BLaER1 treated with 17β-estradiol and CSF1 and Interleukin-3, amounts not matched to agents 10 nM and 100 nM (cell line): Measurements from ENCODE around the gene NUBP2.

Source experiments
- H3K27ac ChIP-seq, 11 experiments: shearing (Covaris generic); formaldehyde crosslinking; 2 replicates each; pipeline ENCODE4 v1.8.1; 2022
- H3K27me3 ChIP-seq, 11 experiments: shearing (Covaris generic); formaldehyde crosslinking; 2 replicates each; pipeline ENCODE4 v1.8.1; 2022
- H3K36me3 ChIP-seq, 11 experiments: shearing (Covaris generic); formaldehyde crosslinking; 2 replicates each; pipeline ENCODE4 v1.8.1; 2022
- H3K4me1 ChIP-seq, 10 experiments: shearing (Covaris generic); formaldehyde crosslinking; 2 replicates each; pipeline ENCODE4 v1.8.1; 2022
- H3K4me2 ChIP-seq, 11 experiments: shearing (Covaris generic); formaldehyde crosslinking; 2 replicates each; pipeline ENCODE4 v1.8.1; 2022
- H3K4me3 ChIP-seq, 10 experiments: shearing (Covaris generic); formaldehyde crosslinking; 2 replicates each; pipeline ENCODE4 v1.8.1; 2022
- H3K9ac ChIP-seq, 11 experiments: shearing (Covaris generic); formaldehyde crosslinking; 2 replicates each; pipeline ENCODE4 v1.8.1; 2022
- H3K9me3 ChIP-seq, 11 experiments: shearing (Covaris generic); formaldehyde crosslinking; replicated peaks in 1 of 11; 2 replicates each; pipeline ENCODE4 v1.8.1; 2022
- H4K20me1 ChIP-seq, 11 experiments: shearing (Covaris generic); formaldehyde crosslinking; 2 replicates each; pipeline ENCODE4 v1.8.1; 2022
- Cebpa-rat ChIP-seq, 11 experiments: shearing (Covaris generic); IDR thresholded peaks; 2 replicates each; pipeline ENCODE4 v1.8.1; 2022

NUBP2 gene

GRCh38 chr16:1784977-1785845 lies 2.5 kb downstream of the NUBP2 start:
- no peaks in the 10 kb centered on the region for H3K27me3 ChIP-seq
- no peak for TF ChIP-seq Cebpa-rat (IDR thresholded peaks at IDR 0.05)
- no peak overlapping the region for H3K27ac ChIP-seq
- peaks cover 56 to 71% (median 62%) of the 10 kb centered on the region in 11 experiments for H3K36me3 ChIP-seq
- H3K4me2 ChIP-seq: peak overlapping the region in 1 of 11 experiments; percentile 3; a peak in 3 of 22 replicates
- peaks cover 36 to 93% (median 86%) of the 10 kb centered on the region in 11 experiments; a peak in 21 of 22 replicates for H4K20me1 ChIP-seq
- H3K4me3 ChIP-seq: no peak overlapping the region
- H3K4me1 ChIP-seq: peaks cover 21 to 31% (median 23%) of the 10 kb centered on the region in 10 experiments
- no peaks in the 10 kb centered on the region for H3K9me3 ChIP-seq
- H3K9ac ChIP-seq: peak overlapping the region in 7 of 11 experiments; percentile 5 to 89 (median 17); a peak in 4 of 22 replicates

GRCh38 chr16:1785846-1786170 lies 3.0 kb downstream of the NUBP2 start:
- peaks cover 17 to 26% (median 20%) of the 10 kb centered on the region in 10 experiments for H3K4me1 ChIP-seq
- H3K4me3 ChIP-seq: no peak overlapping the region
- peak overlapping the region in 3 of 11 experiments; percentile 5 to 18 (median 9); a peak in 2 of 22 replicates for H3K9ac ChIP-seq
- H4K20me1 ChIP-seq: peaks cover 30 to 93% (median 86%) of the 10 kb centered on the region in 11 experiments; a peak in 21 of 22 replicates
- H3K27me3 ChIP-seq: no peaks in the 10 kb centered on the region
- H3K9me3 ChIP-seq: no peaks in the 10 kb centered on the region
- no peak overlapping the region for H3K27ac ChIP-seq
- TF ChIP-seq Cebpa-rat (IDR thresholded peaks at IDR 0.05): no peak
- no peak overlapping the region; a peak in 1 of 22 replicates for H3K4me2 ChIP-seq
- H3K36me3 ChIP-seq: peaks cover 53 to 71% (median 63%) of the 10 kb centered on the region in 11 experiments

- peaks cover 11 to 19% (median 14%) of the 10 kb centered on the region in 10 experiments for H3K4me1 ChIP-seq
- peaks cover 50 to 73% (median 66%) of the 10 kb centered on the region in 11 experiments for H3K36me3 ChIP-seq
These were observed 3.7 kb downstream of the NUBP2 start for GRCh38 chr16:1786242-1787055.

GRCh38 chr16:1787056-1787321 lies 4.2 kb downstream of the NUBP2 start:
- Histone ChIP-seq H3K4me2 (no peak overlapping the region), H3K9ac (no peak overlapping the region), H3K36me3 (peaks cover 50 to 78% (median 72%) of the 10 kb centered on the region in 11 experiments), H3K27me3 (no peaks in the 10 kb centered on the region), H3K4me3 (no peak overlapping the region), H3K27ac (no peak overlapping the region), H3K4me1 (peaks cover 9 to 16% (median 11%) of the 10 kb centered on the region in 10 experiments), H3K9me3 (no peaks in the 10 kb centered on the region), H4K20me1 (peaks cover 20 to 93% (median 78%) of the 10 kb centered on the region in 11 experiments; a peak in 21 of 22 replicates)
- TF ChIP-seq Cebpa-rat (IDR thresholded peaks at IDR 0.05): no peak

More at GRCh38 chr16:1786242-1787055, 3.7 kb downstream of the NUBP2 start:
- Histone ChIP-seq H3K9ac (peak overlapping the region in 1 of 11 experiments; percentile 9; a peak in 1 of 22 replicates), H3K9me3 (no peaks in the 10 kb centered on the region), H3K27me3 (no peaks in the 10 kb centered on the region), H3K4me3 (no peak overlapping the region), H3K27ac (no peak overlapping the region), H4K20me1 (peaks cover 24 to 93% (median 83%) of the 10 kb centered on the region in 11 experiments; a peak in 21 of 22 replicates), H3K4me2 (no peak overlapping the region)
- no peak for TF ChIP-seq Cebpa-rat (IDR thresholded peaks at IDR 0.05)

GRCh38 chr16:1787322-1788094 lies 4.7 kb downstream of the NUBP2 start:
- Histone ChIP-seq H3K4me1 (peaks cover 9 to 16% (median 11%) of the 10 kb centered on the region in 10 experiments), H3K36me3 (peaks cover 50 to 83% (median 75%) of the 10 kb centered on the region in 11 experiments), H3K9ac (no peak overlapping the region), H3K4me3 (no peak overlapping the region), H3K27ac (no peak overlapping the region), H3K4me2 (no peak overlapping the region), H3K27me3 (no peaks in the 10 kb centered on the region), H4K20me1 (peaks cover 20 to 96% (median 81%) of the 10 kb centered on the region in 11 experiments; a peak in 21 of 22 replicates), H3K9me3 (no peaks in the 10 kb centered on the region)
- TF ChIP-seq Cebpa-rat (IDR thresholded peaks at IDR 0.05): no peak

- Histone ChIP-seq H3K9ac (no peak overlapping the region), H3K4me3 (no peak overlapping the region), H3K27me3 (no peaks in the 10 kb centered on the region), H4K20me1 (peaks cover 20 to 100% (median 81%) of the 10 kb centered on the region in 11 experiments; a peak in 21 of 22 replicates), H3K9me3 (no peaks in the 10 kb centered on the region), H3K4me2 (no peak overlapping the region), H3K27ac (no peak overlapping the region), H3K4me1 (peaks cover 9 to 16% (median 11%) of the 10 kb centered on the region in 10 experiments), H3K36me3 (peaks cover 50 to 87% (median 76%) of the 10 kb centered on the region in 11 experiments)
- TF ChIP-seq Cebpa-rat (IDR thresholded peaks at IDR 0.05): no peak
These were observed 5.4 kb downstream of the NUBP2 start for GRCh38 chr16:1788095-1788707.

- Histone ChIP-seq H3K4me3 (no peak overlapping the region), H3K9me3 (no peaks in the 10 kb centered on the region), H3K27ac (no peak overlapping the region), H3K27me3 (no peaks in the 10 kb centered on the region), H3K9ac (no peak overlapping the region), H3K36me3 (peaks cover 50 to 87% (median 76%) of the 10 kb centered on the region in 11 experiments), H3K4me1 (peaks cover 7 to 13% (median 9%) of the 10 kb centered on the region in 10 experiments), H4K20me1 (peaks cover 20 to 100% (median 79%) of the 10 kb centered on the region in 11 experiments; a peak in 21 of 22 replicates), H3K4me2 (no peak overlapping the region)
- no peak for TF ChIP-seq Cebpa-rat (IDR thresholded peaks at IDR 0.05)
These were observed 5.9 kb downstream of the NUBP2 start for GRCh38 chr16:1788708-1789100.

GRCh38 chr16:1789643-1790045 lies 6.9 kb downstream of the NUBP2 start:
- no peaks in the 10 kb centered on the region for H3K9me3 ChIP-seq
- H3K27ac ChIP-seq: no peak overlapping the region
- H3K36me3 ChIP-seq: peaks cover 49 to 82% (median 76%) of the 10 kb centered on the region in 11 experiments
- peaks cover 0 to 5% (median 0%) of the 10 kb centered on the region in 10 experiments; a peak in 2 of 20 replicates for H3K4me1 ChIP-seq
- H3K27me3 ChIP-seq: no peaks in the 10 kb centered on the region
- no peak overlapping the region for H3K9ac ChIP-seq
- H3K4me2 ChIP-seq: no peak overlapping the region
- H3K4me3 ChIP-seq: no peak overlapping the region
- peaks cover 20 to 100% (median 69%) of the 10 kb centered on the region in 11 experiments; a peak in 21 of 22 replicates for H4K20me1 ChIP-seq
- no peak for TF ChIP-seq Cebpa-rat (IDR thresholded peaks at IDR 0.05)
